KG1 (cell line): ENCODE measurements around the gene AUTS2.

ENCODE experiments used
- DNase-seq: peaks from one replicate; lab custom pipeline; 2025; lab: John Stamatoyannopoulos, UW

AUTS2 gene

DNA sequence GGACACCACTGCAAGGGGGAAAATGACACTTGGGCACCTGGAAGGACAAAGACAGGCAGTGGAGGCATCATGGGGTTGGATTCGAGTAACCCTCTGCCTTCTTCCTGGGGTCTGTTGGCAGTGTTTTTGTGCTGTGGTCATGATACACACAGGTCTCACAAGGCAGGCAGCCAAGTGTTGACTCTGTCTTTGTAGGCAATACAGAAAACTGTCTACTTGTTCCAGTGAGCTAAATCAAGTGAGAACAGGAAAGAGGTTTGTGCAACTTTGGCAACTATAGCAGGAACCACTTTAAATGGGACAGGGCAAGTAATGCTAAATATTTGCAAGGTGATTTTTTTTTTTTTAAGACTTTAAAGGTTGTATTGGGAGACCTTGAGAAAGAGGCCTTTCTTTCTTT lies 955.1 kb downstream of the AUTS2 start:
- no peak for DNase-seq

- no peak for DNase-seq
These were observed 956.4 kb downstream of the AUTS2 start for GRCh38 chr7:70554646-70555045.

- DNase-seq = no peak
These were observed 958.5 kb downstream of the AUTS2 start for GRCh38 chr7:70556761-70557160.

- DNase-seq = no peak
These were observed 959.1 kb downstream of the AUTS2 start for GRCh38 chr7:70557338-70557737.

- DNase-seq = no peak
These were observed 961.5 kb downstream of the AUTS2 start for GRCh38 chr7:70559815-70560214.

DNA sequence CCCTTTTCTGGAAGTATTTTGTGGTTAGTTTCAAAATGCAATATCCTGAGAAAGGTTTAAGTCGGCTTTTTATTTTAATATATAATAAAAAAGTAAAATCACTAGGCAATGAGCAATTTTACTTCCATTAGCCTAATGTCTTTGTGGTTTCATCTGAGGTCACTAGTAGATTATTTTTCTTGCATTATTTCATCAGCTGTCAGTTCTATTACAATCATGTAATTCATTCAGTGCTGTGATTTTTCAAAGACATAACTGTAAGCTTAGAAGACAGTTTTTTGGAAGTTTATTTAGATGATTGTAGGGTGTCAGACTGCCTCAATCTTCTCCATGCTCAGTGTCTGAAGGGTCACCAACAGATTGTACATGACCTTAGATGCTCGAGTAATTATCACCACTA lies 965.7 kb downstream of the AUTS2 start:
- no peak for DNase-seq

GRCh38 chr7:70565721-70566370 lies 967.6 kb downstream of the AUTS2 start:
- no peak for DNase-seq

DNA sequence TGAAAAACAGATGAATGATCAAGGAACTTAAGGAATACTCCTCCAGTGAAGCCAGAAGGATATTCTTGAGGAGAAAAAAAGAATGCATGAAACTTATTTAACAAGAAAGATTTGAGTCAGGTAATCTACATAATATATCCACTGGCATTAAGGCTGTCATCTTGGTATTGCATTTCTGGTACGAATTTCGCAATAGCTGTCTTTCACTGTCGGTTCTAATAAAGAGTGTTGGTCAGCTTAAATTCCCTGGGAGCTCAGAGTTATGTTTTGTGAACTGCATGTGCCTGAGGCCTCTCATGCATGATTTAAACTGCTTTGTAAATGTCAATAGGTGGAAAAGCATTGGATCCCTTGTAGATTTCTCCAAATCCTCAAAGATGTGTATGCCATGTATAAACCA lies 968.4 kb downstream of the AUTS2 start:
- DNase-seq = no peak

- no peak for DNase-seq
These were observed 970.5 kb downstream of the AUTS2 start for GRCh38 chr7:70568674-70569334.

- DNase-seq = no peak
These were observed 971.1 kb downstream of the AUTS2 start for GRCh38 chr7:70569335-70569819.

DNA sequence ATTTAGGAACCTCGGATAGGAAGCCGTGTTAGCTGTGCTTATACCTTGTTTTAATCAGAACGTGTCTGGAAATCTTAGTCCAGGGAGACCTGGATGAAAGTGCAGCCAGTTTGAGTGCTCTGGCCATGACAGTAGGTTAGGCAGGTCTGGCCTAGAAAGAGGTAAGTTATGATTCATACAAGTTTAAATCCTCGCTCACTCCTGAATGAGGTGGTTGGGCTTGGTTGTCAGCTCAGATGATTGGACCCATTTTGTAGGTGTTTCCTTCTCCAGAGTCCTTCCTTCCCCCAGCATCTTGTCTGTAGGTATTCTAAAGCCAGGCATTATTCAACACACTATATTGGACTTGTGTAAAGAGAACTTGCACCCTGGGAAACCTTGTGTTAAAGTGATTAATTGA lies 971.8 kb downstream of the AUTS2 start:
- no peak for DNase-seq

- DNase-seq = no peak
These were observed 972.7 kb downstream of the AUTS2 start for GRCh38 chr7:70570961-70571360.

DNA sequence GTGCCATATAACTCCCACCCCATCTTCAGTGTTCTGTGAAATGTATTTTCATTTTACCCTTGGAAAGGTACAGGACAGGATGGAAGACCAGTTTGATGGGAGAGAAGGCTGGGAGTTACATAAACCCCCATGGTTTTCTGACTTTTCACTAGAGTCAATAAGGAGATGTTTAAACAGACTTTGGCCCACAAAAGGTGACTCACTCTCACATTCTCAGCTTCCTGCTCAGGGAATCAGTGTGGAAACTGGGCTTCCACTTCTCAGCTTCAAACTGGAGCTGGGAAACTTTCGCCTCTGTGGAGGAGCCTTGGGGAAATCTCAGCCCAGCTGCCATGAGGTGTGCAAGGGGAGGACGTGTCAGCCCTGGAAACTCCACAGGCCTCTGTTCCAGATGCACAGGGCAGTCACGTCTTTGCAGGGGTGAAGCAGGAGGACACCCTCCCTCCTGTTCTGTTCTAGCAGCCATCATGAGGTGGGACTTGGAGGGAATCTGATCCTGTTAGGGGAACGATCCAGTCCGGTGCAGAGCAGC lies 973.2 kb downstream of the AUTS2 start:
- no peak for DNase-seq

GRCh38 chr7:70571961-70572360 lies 973.7 kb downstream of the AUTS2 start:
- DNase-seq = no peak

- DNase-seq = no peak
These were observed 974.3 kb downstream of the AUTS2 start for GRCh38 chr7:70572571-70572970.

- DNase-seq = no peak
These were observed 974.9 kb downstream of the AUTS2 start for GRCh38 chr7:70573071-70573661.

GRCh38 chr7:70573696-70574095 lies 975.4 kb downstream of the AUTS2 start:
- no peak for DNase-seq

DNA sequence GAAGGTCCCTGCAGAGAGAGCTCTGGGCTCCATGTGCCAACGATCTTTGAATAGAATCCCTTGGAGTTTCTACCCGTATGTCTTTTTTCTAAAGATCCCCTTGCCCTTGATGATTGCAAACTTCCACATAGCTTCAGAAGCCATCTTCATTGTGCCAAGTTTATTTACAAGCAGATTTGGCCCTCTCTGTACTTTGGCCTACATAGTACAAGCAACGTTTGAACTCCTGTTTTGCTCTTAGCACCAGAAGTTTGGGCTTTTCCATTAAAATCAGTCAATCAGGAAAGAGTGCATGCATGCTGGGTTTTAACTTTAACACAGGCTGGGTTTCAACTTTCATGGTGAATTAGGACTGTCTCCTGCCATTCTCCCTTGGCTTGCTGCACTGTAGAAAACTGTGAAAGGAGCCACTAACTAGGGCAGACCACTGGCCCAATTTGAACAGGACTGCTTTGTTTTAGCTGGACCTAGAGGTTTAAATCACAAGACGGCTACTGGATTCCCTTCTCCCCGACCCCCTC lies 976.1 kb downstream of the AUTS2 start:
- DNase-seq = no peak

DNA sequence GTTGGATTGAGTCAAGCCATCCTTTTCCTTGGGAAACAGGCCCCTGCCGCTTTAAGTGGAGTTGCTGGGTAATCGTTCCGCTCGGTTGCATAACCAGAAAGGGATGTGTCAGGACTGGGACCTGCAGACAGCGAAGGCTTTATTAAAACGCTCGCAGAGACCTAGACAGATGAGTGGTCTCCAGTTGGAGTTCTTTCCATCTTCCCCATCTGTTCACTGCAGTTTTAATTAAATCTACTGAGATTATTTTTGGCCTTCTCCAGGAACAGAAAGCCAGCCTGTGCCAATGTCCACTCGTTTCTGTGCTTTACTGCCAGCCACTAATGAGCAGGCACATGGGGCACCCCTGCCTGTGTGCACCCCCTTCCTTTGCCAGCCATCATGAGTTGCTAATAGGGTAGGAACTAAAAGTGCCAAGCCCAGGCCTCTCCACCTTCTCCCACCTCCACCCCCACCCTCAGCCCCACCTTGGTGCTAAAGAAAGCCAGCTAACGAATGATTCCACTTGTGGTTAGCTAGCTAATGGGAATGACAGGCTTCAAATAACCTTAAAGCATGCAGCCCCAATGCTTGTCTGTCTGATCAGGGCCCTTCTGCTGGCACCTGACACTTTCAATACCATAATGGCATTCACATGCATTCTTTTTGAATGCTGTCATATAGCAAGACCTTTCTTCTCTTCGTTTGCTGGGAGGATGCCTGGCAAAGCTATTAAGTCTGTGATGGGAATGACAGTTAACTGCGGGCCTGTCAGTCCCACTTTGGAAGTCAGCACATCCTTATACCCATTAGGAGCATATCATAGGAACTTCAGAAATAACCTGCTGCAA lies 976.9 kb downstream of the AUTS2 start:
- DNase-seq = no peak

DNA sequence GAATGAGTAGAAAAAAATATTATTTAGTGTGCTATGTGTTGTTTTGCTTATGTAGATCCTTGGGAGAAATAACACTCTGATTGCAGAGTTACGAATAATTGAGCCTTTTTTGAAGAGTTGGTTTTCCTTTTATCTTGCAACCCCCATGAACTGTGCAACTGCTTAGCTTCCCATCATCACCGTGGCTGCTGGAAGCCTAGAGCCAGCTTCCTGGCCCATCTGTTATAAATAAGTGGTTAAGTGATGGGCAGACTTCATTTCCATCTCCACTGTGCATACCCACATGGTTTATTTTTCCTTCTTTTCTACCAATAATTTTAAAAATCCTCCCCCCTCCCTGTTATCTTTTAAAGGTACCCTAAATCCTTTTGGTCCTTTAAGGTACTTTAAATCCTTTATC lies 978.8 kb downstream of the AUTS2 start:
- no peak for DNase-seq

GRCh38 chr7:70578131-70578530 lies 979.9 kb downstream of the AUTS2 start:
- no peak for DNase-seq
